HCT116 (cell line): ENCODE data around the gene XPNPEP3. TPM values are rescaled to one million over a fixed set of nuclear protein-coding genes. Genes with fewer than 3 reads are reported as not detected.

Experiments used
- ATAC-seq: fragments of 200-7000 bp; cut with Tn5 transposase; 2 replicates; pipeline ENCODE4 v1.9.1; 2020; ENCODE audit warnings: mild to moderate bottlenecking, moderate library complexity
- BruUV-seq: library from RNA; stranded (reverse); fragments of 400-500 nt; replicated peaks from 2 replicates; lab custom pipeline; 2021; lab: Mats Ljungman, UMichigan
- CTCF ChIA-PET: fragments of 300-600 bp; sonication (Branson Sonifier 250); formaldehyde crosslinking; loops from one replicate; lab custom pipeline; 2021; ENCODE audit warnings: antibody characterized with exemption; lab: Charles Lee
- POLR2A ChIA-PET: fragments of 300-600, 350-600 bp; sonication (Branson Sonifier 250); formaldehyde crosslinking; loops from one replicate; lab custom pipeline; 2021; ENCODE audit warnings: antibody characterized with exemption; lab: Charles Lee
- RAD21 ChIA-PET, 2 experiments: fragments of 300-600 bp; sonication (Branson Sonifier 250); formaldehyde crosslinking; loops; one replicate each; lab custom pipeline; 2023; ENCODE audit warnings: low total read pairs in 2 of 2; ENCODE audit not compliant: uncharacterized antibody in 2 of 2, unreplicated experiment in 2 of 2, low non-redundant PET in 1 of 2; lab: Charles Lee
- DNase-seq: peaks from one replicate; pipeline ENCODE4 v3.0.0-alpha.2; 2010; ENCODE audit warnings: low read depth, low spot score
- H2AFZ ChIP-seq: fragments of 200-600 bp; shearing (Covaris generic), sonication (generic); 2 replicates; pipeline ENCODE4 v1.6.1; 2017; ENCODE audit warnings: low read depth, mixed run types, mixed read lengths, antibody characterized with exemption, low read length; ENCODE audit not compliant: poor library complexity, severe bottlenecking
- H3K27ac ChIP-seq: 2 replicates; pipeline ENCODE4 v1.5.1; 2012; ENCODE audit warnings: low read depth, low read length
- H3K27me3 ChIP-seq: fragments of 200-600 bp; sonication (generic); 2 replicates; pipeline ENCODE4 v1.6.1; 2016; ENCODE audit warnings: mixed run types, low read length, mixed read lengths; ENCODE audit not compliant: insufficient read depth
- H3K36me3 ChIP-seq, 2 experiments: fragments of 200-500 bp in 1 of 2; fragments of 200-600 bp in 1 of 2; sonication (Bioruptor generic) in 1 of 2; sonication (generic) in 1 of 2; 2 replicates each; pipeline versions ENCODE4 v1.5.1 to v1.6.1; 2014 to 2016; ENCODE audit warnings: low read length in 2 of 2, inconsistent platforms in 1 of 2, mixed read lengths in 1 of 2, mixed run types in 1 of 2; ENCODE audit not compliant: insufficient read depth in 2 of 2, control insufficient read depth in 1 of 2
- H3K4me1 ChIP-seq, 2 experiments: fragments of 200-600 bp in 1 of 2; sonication (generic) in 1 of 2; 2 replicates each; pipeline versions ENCODE4 v1.5.1 to v1.6.1; 2012 to 2017; ENCODE audit warnings: low read length in 2 of 2, inconsistent platforms in 1 of 2, mild to moderate bottlenecking in 1 of 2, mixed read lengths in 1 of 2, mixed run types in 1 of 2, moderate library complexity in 1 of 2; ENCODE audit not compliant: insufficient read depth in 2 of 2, control insufficient read depth in 1 of 2
- H3K4me2 ChIP-seq: fragments of 200-600 bp; sonication (generic); 2 replicates; pipeline ENCODE4 v1.6.1; 2017; ENCODE audit warnings: mixed run types, low read length, mixed read lengths
- H3K4me3 ChIP-seq, 2 experiments: fragments of 200-600 bp in 1 of 2; sonication (generic) in 1 of 2; replicated peaks in 1 of 2; 2 replicates each; pipeline ENCODE4 v1.5.1; 2011 to 2016; ENCODE audit warnings: low read length in 2 of 2, control low read depth in 1 of 2, low read depth in 1 of 2, mild to moderate bottlenecking in 1 of 2, mixed read lengths in 1 of 2, mixed run types in 1 of 2
- H3K79me2 ChIP-seq: fragments of 200-600 bp; sonication (generic); 2 replicates; pipeline ENCODE4 v1.6.1; 2017; ENCODE audit warnings: mild to moderate bottlenecking, mixed run types, low read length, moderate library complexity, mixed read lengths; ENCODE audit not compliant: insufficient read depth
- H3K9ac ChIP-seq: fragments of 200-600 bp; sonication (generic); 2 replicates; pipeline ENCODE4 v1.6.1; 2016; ENCODE audit warnings: low read length, mixed read lengths
- H3K9me2 ChIP-seq: fragments of 200-600 bp; sonication (generic), shearing (Covaris generic); 2 replicates; pipeline ENCODE4 v1.6.1; 2017; ENCODE audit warnings: mixed run types, mild to moderate bottlenecking, moderate library complexity; ENCODE audit not compliant: insufficient read depth
- H3K9me3 ChIP-seq, 2 experiments: fragments of 200-500 bp in 1 of 2; fragments of 200-600 bp in 1 of 2; sonication (Bioruptor generic) in 1 of 2; sonication (generic) in 1 of 2; 2 replicates each; pipeline ENCODE4 v1.6.1; 2014 to 2017; ENCODE audit warnings: low read length in 2 of 2, mixed read lengths in 2 of 2, inconsistent platforms in 1 of 2, low read depth in 1 of 2, mild to moderate bottlenecking in 1 of 2, mixed run types in 1 of 2, moderate library complexity in 1 of 2; ENCODE audit not compliant: control insufficient read depth in 1 of 2, insufficient read depth in 1 of 2
- H4K20me1 ChIP-seq: fragments of 200-600 bp; sonication (generic), shearing (Covaris generic); 2 replicates; pipeline ENCODE4 v1.6.1; 2017; ENCODE audit warnings: mixed run types, mild to moderate bottlenecking, moderate library complexity; ENCODE audit not compliant: insufficient read depth
- ATF3 ChIP-seq: IDR thresholded peaks from 2 replicates; pipeline ENCODE4 v1.6.1; 2012
- CBX3 ChIP-seq: IDR thresholded peaks from 2 replicates; pipeline ENCODE4 v1.6.1; 2012; ENCODE audit warnings: low read depth
- EGR1 ChIP-seq: IDR thresholded peaks from 2 replicates; pipeline ENCODE4 v1.6.1; 2012; ENCODE audit warnings: low read depth
- ELF1 ChIP-seq: IDR thresholded peaks from 2 replicates; pipeline ENCODE4 v1.6.1; 2012; ENCODE audit warnings: low read depth, borderline replicate concordance
- EZH2 ChIP-seq: fragments of 200-600 bp; sonication (generic); IDR thresholded peaks from 2 replicates; pipeline ENCODE4 v1.6.1; 2017; ENCODE audit warnings: antibody characterized with exemption, mixed run types
- EZH2phosphoT487 ChIP-seq: fragments of 200-600 bp; IDR thresholded peaks from 2 replicates; pipeline ENCODE4 v1.6.1; 2018; ENCODE audit warnings: antibody characterized with exemption, borderline replicate concordance
- JUND ChIP-seq: IDR thresholded peaks from 2 replicates; pipeline ENCODE4 v1.6.1; 2012
- POLR2A ChIP-seq: IDR thresholded peaks from 2 replicates; pipeline ENCODE4 v1.7.0; 2011; ENCODE audit warnings: borderline replicate concordance; ENCODE audit not compliant: insufficient read depth, insufficient read length; ENCODE audit errors: extremely low read depth
- POLR2AphosphoS5 ChIP-seq: IDR thresholded peaks from 2 replicates; pipeline ENCODE4 v1.6.1; 2011; ENCODE audit warnings: mild to moderate bottlenecking, low read depth, low read length, moderate library complexity
- RAD21 ChIP-seq: IDR thresholded peaks from 2 replicates; pipeline ENCODE4 v1.6.1; 2012; ENCODE audit warnings: low read depth, mild to moderate bottlenecking
- REST ChIP-seq: IDR thresholded peaks from 2 replicates; pipeline ENCODE4 v1.6.1; 2012; ENCODE audit warnings: low read depth
- SIN3A ChIP-seq: IDR thresholded peaks from 2 replicates; pipeline ENCODE4 v1.6.1; 2012; ENCODE audit warnings: low read depth
- SP1 ChIP-seq: IDR thresholded peaks from 2 replicates; pipeline ENCODE4 v1.6.1; 2012; ENCODE audit warnings: low read depth
- ZNF274 ChIP-seq: fragments of 200-500 bp; sonication (Bioruptor generic); IDR thresholded peaks from 2 replicates; pipeline ENCODE4 v1.6.1; 2014; ENCODE audit warnings: mild to moderate bottlenecking, low read depth, low read length, inconsistent platforms
- intact Hi-C: fragments of 100-400 bp; cut with micrococcal nuclease; formaldehyde crosslinking; loops from 2 replicates; pipeline ENCODE4 v1.10.0; 2022
- total RNA-seq: library from RNA; stranded (reverse); gene quantifications from one replicate; pipeline ENCODE4 v1.2.1, GENCODE V29; 2021; ENCODE audit not compliant: unreplicated experiment
- TF ChIP-seq, protein P1 (sequence below): IDR thresholded peaks from 2 replicates; pipeline ENCODE4 v1.6.1; 2012
- TF ChIP-seq, protein P2 (sequence below): IDR thresholded peaks from 2 replicates; pipeline ENCODE4 v1.6.1; 2011; ENCODE audit warnings: mild to moderate bottlenecking, low read length, moderate library complexity; ENCODE audit not compliant: insufficient replicate concordance; ENCODE audit errors: extremely low read depth

The XPNPEP3 gene
- total RNA-seq, 1 experiment from 2014 or later = 29.8 TPM

GRCh38 chr22:40862537-40862936, 5.6 kb downstream of the XPNPEP3 start:
- ChIA-PET RAD21 (no interaction called here), CTCF (no interaction called here), POLR2A (no interaction called here)
- no TSS peak for BruUV-seq
- Histone ChIP-seq H3K9ac (no peak overlapping the region), H3K4me2 (no peak overlapping the region), H3K27ac (no peak overlapping the region), H3K4me1 (peaks cover 4 to 7% of the 10 kb centered on the region in 2 experiments; a peak in 3 of 4 replicates), H3K9me3 (no peaks in the 10 kb centered on the region), H3K27me3 (no peaks in the 10 kb centered on the region), H3K36me3 (no peaks in the 10 kb centered on the region; a peak in 2 of 4 replicates), H3K79me2 (peaks cover 88% of the 10 kb centered on the region), H3K9me2 (no peaks in the 10 kb centered on the region), H2AFZ (no peak overlapping the region), H4K20me1 (no peaks in the 10 kb centered on the region; the same call in 1 of the 2 replicates), H3K4me3 (no peak overlapping the region)
- TF ChIP-seq REST = no peak
- TF ChIP-seq POLR2A = no peak
- no peak for TF ChIP-seq EZH2phosphoT487
- no peak for TF ChIP-seq RAD21
- TF ChIP-seq SP1 = no peak
- intact Hi-C loops = no loop called here
- no peak for DNase-seq
- no peak for ATAC-seq

GRCh38 chr22:40867109-40867508, 10.2 kb downstream of the XPNPEP3 start:
- CTCF ChIA-PET = no interaction called here
- no peak overlapping the region for H3K4me2 ChIP-seq
- no peak for ATAC-seq
- no peaks in the 10 kb centered on the region for H3K9me3 ChIP-seq
- H3K9ac ChIP-seq = no peak overlapping the region
- no peaks in the 10 kb centered on the region for H3K4me1 ChIP-seq
- H3K9me2 ChIP-seq = no peaks in the 10 kb centered on the region
- POLR2A ChIA-PET = interaction anchor here (2.0 kb wide), 1 partner anchor 10 kb away, joined by 9 read pairs; the partner anchor contains the start of genes ST13 and XPNPEP3
- H2AFZ ChIP-seq = no peak overlapping the region
- peaks cover 50% of the 10 kb centered on the region for H3K79me2 ChIP-seq
- H3K27ac ChIP-seq = no peak overlapping the region
- no peak for DNase-seq
- H3K4me3 ChIP-seq = no peak overlapping the region
- intact Hi-C loops = no loop called here
- RAD21 ChIA-PET = no interaction called here
- H3K36me3 ChIP-seq = peaks cover 16 to 17% of the 10 kb centered on the region in 2 experiments; a peak in 3 of 4 replicates
- H3K27me3 ChIP-seq = no peaks in the 10 kb centered on the region
- no TSS peak for BruUV-seq
- no peaks in the 10 kb centered on the region for H4K20me1 ChIP-seq
- TF ChIP-seq, protein P1, sequence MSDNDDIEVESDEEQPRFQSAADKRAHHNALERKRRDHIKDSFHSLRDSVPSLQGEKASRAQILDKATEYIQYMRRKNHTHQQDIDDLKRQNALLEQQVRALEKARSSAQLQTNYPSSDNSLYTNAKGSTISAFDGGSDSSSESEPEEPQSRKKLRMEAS = no peak
- no peak for TF ChIP-seq SIN3A
- TF ChIP-seq ELF1 = no peak
- no peak for TF ChIP-seq SP1
- TF ChIP-seq JUND = no peak
- no peak for TF ChIP-seq ATF3
- TF ChIP-seq ZNF274 = no peak
- TF ChIP-seq EGR1 = no peak
- TF ChIP-seq, protein P2, sequence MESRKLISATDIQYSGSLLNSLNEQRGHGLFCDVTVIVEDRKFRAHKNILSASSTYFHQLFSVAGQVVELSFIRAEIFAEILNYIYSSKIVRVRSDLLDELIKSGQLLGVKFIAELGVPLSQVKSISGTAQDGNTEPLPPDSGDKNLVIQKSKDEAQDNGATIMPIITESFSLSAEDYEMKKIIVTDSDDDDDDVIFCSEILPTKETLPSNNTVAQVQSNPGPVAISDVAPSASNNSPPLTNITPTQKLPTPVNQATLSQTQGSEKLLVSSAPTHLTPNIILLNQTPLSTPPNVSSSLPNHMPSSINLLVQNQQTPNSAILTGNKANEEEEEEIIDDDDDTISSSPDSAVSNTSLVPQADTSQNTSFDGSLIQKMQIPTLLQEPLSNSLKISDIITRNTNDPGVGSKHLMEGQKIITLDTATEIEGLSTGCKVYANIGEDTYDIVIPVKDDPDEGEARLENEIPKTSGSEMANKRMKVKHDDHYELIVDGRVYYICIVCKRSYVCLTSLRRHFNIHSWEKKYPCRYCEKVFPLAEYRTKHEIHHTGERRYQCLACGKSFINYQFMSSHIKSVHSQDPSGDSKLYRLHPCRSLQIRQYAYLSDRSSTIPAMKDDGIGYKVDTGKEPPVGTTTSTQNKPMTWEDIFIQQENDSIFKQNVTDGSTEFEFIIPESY = no peak
- no peak for TF ChIP-seq RAD21
- TF ChIP-seq POLR2A = no peak
- no peak for TF ChIP-seq POLR2AphosphoS5
- no peak for TF ChIP-seq EZH2
- TF ChIP-seq CBX3 = no peak
